ENCODE measurements around the gene RAPGEF2. TPM values are rescaled to one million over a fixed set of nuclear protein-coding genes. Genes with fewer than 3 reads are reported as not detected.

RAPGEF2 gene
- total RNA-seq, 4 donors from 2014 or later = 14.1 to 30.5 (median 21.4) TPM

DNA sequence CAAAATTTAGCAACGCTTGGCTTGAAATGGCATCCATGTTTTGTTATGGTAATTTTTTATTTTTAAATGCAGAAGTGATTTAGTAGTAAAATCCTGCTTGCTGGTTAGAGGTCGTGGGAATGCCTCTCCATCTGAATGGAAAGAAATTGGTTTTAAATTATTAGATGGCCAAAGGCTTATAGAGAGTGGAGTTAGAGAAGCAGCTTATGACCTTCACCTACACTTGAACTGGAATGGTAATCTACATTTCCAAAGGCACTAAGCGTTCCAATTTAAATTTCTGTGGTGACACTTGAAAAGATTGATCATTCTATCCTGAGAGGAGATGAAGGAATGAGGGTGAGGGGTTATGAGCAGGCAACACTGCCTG, 280.7 kb downstream of the RAPGEF2 start:
- TF ChIP-seq POLR2A (IDR thresholded peaks at IDR 0.05) = no peak
- TF ChIP-seq, protein P1, sequence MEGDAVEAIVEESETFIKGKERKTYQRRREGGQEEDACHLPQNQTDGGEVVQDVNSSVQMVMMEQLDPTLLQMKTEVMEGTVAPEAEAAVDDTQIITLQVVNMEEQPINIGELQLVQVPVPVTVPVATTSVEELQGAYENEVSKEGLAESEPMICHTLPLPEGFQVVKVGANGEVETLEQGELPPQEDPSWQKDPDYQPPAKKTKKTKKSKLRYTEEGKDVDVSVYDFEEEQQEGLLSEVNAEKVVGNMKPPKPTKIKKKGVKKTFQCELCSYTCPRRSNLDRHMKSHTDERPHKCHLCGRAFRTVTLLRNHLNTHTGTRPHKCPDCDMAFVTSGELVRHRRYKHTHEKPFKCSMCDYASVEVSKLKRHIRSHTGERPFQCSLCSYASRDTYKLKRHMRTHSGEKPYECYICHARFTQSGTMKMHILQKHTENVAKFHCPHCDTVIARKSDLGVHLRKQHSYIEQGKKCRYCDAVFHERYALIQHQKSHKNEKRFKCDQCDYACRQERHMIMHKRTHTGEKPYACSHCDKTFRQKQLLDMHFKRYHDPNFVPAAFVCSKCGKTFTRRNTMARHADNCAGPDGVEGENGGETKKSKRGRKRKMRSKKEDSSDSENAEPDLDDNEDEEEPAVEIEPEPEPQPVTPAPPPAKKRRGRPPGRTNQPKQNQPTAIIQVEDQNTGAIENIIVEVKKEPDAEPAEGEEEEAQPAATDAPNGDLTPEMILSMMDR (IDR thresholded peaks at IDR 0.05) = no peak
- no peaks in the 10 kb centered on the region for H3K9me3 ChIP-seq
- no peaks in the 10 kb centered on the region for H3K4me1 ChIP-seq
- intact Hi-C loops (cut with DNase I) = no loop called here
- no peak overlapping the region for H3K4me3 ChIP-seq
- H3K27ac ChIP-seq = no peak overlapping the region
- no peak for DNase-seq
- no peaks in the 10 kb centered on the region for H3K36me3 ChIP-seq
- H3K27me3 ChIP-seq = no peaks in the 10 kb centered on the region
- WGBS, 2 donors = 56 to 77% methylated on average over 3 of the region's 3 CpGs

DNA sequence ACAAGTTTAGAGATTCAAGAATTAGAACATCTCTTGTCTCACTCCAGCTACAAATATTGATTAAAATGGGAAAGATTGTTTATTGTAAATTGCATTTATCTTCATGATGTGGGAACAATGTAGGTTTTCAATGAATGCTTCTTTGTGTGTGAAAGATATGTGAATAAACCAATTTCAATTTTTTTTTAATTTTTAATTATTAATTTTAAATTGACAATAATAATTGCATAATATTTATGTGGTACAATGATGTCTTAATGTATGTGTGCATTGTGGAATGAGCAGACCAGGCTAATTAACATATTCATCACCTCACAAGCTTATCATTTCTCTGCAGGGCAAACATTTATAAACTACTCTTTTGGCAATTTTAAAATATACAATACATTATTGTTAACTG, 281.1 kb downstream of the RAPGEF2 start:
- intact Hi-C loops (cut with DNase I) = no loop called here
- no peaks in the 10 kb centered on the region for H3K4me1 ChIP-seq
- H3K27me3 ChIP-seq = no peaks in the 10 kb centered on the region
- no peak for DNase-seq
- no peaks in the 10 kb centered on the region for H3K36me3 ChIP-seq
- H3K27ac ChIP-seq = no peak overlapping the region
- TF ChIP-seq, protein P1 (IDR thresholded peaks at IDR 0.05) = no peak
- no peak for TF ChIP-seq POLR2A (IDR thresholded peaks at IDR 0.05)
- H3K4me3 ChIP-seq = no peak overlapping the region
- H3K9me3 ChIP-seq = no peaks in the 10 kb centered on the region

DNA sequence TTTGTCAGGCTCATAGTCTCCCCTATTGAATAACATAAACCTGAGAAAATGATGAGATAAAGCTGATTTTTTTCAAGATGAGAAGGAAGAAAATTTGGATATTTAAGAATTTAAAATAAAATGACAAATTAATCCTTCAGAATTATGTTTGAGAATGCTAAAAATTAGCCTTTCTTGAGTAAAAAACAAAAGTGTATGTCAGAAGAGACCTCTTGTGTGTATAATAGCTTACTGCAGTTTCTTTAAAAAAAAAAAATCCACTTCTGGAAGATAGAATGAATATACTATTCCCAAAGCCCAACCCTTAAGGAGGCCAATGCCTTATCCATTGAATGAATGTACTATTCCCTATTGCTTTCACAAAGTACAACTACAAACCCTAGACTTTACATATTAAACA, 281.8 kb downstream of the RAPGEF2 start:
- Histone ChIP-seq H3K36me3 (no peaks in the 10 kb centered on the region), H3K4me1 (no peaks in the 10 kb centered on the region), H3K9me3 (no peaks in the 10 kb centered on the region), H3K4me3 (no peak overlapping the region), H3K27me3 (no peaks in the 10 kb centered on the region), H3K27ac (no peak overlapping the region)
- TF ChIP-seq, protein P1 (IDR thresholded peaks at IDR 0.05) = no peak
- TF ChIP-seq POLR2A (IDR thresholded peaks at IDR 0.05) = no peak
- intact Hi-C loops (cut with DNase I) = no loop called here
- no peak for DNase-seq

DNA sequence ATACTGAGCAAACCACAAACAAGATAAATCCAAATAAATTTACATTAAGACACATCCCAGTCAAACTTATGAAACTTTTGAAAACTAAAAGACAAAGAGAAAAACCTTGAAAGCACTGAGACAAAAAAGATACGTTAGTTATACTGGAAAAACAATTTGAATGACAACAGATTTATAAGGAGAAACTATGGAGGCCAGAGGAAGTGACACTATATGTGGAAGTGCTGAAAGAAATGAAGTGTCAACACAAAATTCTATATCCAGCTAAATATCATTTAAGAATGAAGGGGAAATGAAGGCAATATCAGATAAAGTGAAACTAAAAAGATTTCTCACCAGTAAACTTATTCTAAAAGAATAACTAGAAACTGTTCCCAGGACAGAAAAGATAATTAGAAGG, 283.7 kb downstream of the RAPGEF2 start:
- H3K9me3 ChIP-seq = no peaks in the 10 kb centered on the region
- H3K36me3 ChIP-seq = no peaks in the 10 kb centered on the region
- no peak overlapping the region for H3K27ac ChIP-seq
- WGBS, 2 donors = 71 to 79% methylated on average over 1 of the region's 1 CpG
- DNase-seq = no peak
- H3K27me3 ChIP-seq = no peaks in the 10 kb centered on the region
- TF ChIP-seq, protein P1 (IDR thresholded peaks at IDR 0.05) = no peak
- no peak for TF ChIP-seq POLR2A (IDR thresholded peaks at IDR 0.05)
- H3K4me1 ChIP-seq = no peaks in the 10 kb centered on the region
- H3K4me3 ChIP-seq = no peak overlapping the region
- intact Hi-C loops (cut with DNase I) = no loop called here

DNA sequence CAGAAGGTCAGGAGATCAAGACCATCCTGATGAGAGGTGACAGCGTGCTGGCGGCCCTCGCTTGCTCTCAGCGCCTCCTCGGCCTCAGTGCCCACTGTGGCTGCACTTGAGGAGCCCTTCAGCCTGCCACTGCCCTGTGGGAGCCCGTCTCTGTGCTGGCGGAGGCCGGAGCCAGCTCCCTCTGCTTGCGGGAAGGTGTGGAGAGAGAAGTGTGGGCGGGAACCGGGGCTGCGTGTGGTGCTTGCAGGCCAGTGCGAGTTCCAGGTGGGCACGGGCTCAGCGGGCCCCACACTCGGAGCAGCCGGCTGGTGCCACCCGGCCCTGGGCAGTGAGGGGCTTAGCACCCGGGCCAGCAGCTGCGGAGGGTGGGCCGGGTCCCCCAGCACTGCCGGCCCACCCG, 286.9 kb downstream of the RAPGEF2 start:
- no peak for TF ChIP-seq POLR2A (IDR thresholded peaks at IDR 0.05)
- TF ChIP-seq, protein P1 (IDR thresholded peaks at IDR 0.05) = no peak
- no peak overlapping the region for H3K4me3 ChIP-seq
- WGBS, 2 donors = 58 to 92% methylated on average over 2 to 4 of the region's 23 CpGs
- intact Hi-C loops (cut with DNase I) = no loop called here
- H3K27ac ChIP-seq = no peak overlapping the region
- H3K36me3 ChIP-seq = no peaks in the 10 kb centered on the region
- no peaks in the 10 kb centered on the region for H3K4me1 ChIP-seq
- H3K9me3 ChIP-seq = no peaks in the 10 kb centered on the region
- no peak for DNase-seq
- H3K27me3 ChIP-seq = no peaks in the 10 kb centered on the region
